ENCODE measurements around the gene CTPS2. TPM values are rescaled to one million over a fixed set of nuclear protein-coding genes. Genes with fewer than 3 reads are reported as not detected.
"Not testable (repeated sequence)": the region's sequence is repeated elsewhere in the genome, so short reads cannot be mapped to it uniquely, and the experiment has no call there.

The CTPS2 gene
- polyA plus RNA-seq, 4 donors = 31.1 to 44.3 (median 38.3) TPM

GRCh38 chrX:16610654-16611053 is 101.8 kb downstream of the CTPS2 start:
- not testable (repeated sequence) for DNase-seq (ENCODE audit: low read depth in 4 of 4, low spot score in 3 of 4)

- DNase-seq (ENCODE audit: low read depth in 4 of 4, low spot score in 3 of 4) = no peak
Measured at GRCh38 chrX:16610121-16610621, 102.3 kb downstream of the CTPS2 start.

- DNase-seq (ENCODE audit: low read depth in 4 of 4, low spot score in 3 of 4) = no peak
Measured at GRCh38 chrX:16606142-16606720, 106.2 kb downstream of the CTPS2 start.

GRCh38 chrX:16604337-16604736 is 108.1 kb downstream of the CTPS2 start:
- DNase-seq (ENCODE audit: low read depth in 4 of 4, low spot score in 3 of 4) = no peak

GRCh38 chrX:16603822-16604221 is 108.6 kb downstream of the CTPS2 start:
- no peak for DNase-seq (ENCODE audit: low read depth in 4 of 4, low spot score in 3 of 4)

- DNase-seq (ENCODE audit: low read depth in 4 of 4, low spot score in 3 of 4) = not testable (repeated sequence)
Measured at GRCh38 chrX:16603235-16603634, 109.2 kb downstream of the CTPS2 start.

- DNase-seq (ENCODE audit: low read depth in 4 of 4, low spot score in 3 of 4) = no peak
Measured at GRCh38 chrX:16601885-16602284, 110.6 kb downstream of the CTPS2 start.

GRCh38 chrX:16594490-16594889 is 118.0 kb downstream of the CTPS2 start:
- DNase-seq (ENCODE audit: low read depth in 4 of 4, low spot score in 3 of 4) = no peak

- no peak for DNase-seq (ENCODE audit: low read depth in 4 of 4, low spot score in 3 of 4)
Measured at GRCh38 chrX:16593801-16594200, 118.7 kb downstream of the CTPS2 start.

GRCh38 chrX:16592194-16592770 is 120.2 kb downstream of the CTPS2 start:
- no peak for DNase-seq (ENCODE audit: low read depth in 4 of 4, low spot score in 3 of 4)

GRCh38 chrX:16589826-16590225 is 122.6 kb downstream of the CTPS2 start:
- no peak for DNase-seq (ENCODE audit: low read depth in 4 of 4, low spot score in 3 of 4)

- DNase-seq (ENCODE audit: low read depth in 4 of 4, low spot score in 3 of 4) = no peak
Measured at GRCh38 chrX:16589211-16589610, 123.3 kb downstream of the CTPS2 start.

- DNase-seq (ENCODE audit: low read depth in 4 of 4, low spot score in 3 of 4) = no peak
Measured at GRCh38 chrX:16588266-16588665, 124.2 kb downstream of the CTPS2 start.

- no peak for DNase-seq (ENCODE audit: low read depth in 4 of 4, low spot score in 3 of 4)
Measured at GRCh38 chrX:16587836-16588235, 124.6 kb downstream of the CTPS2 start.

GRCh38 chrX:16586377-16587112 is 125.9 kb downstream of the CTPS2 start:
- no peak for DNase-seq (ENCODE audit: low read depth in 4 of 4, low spot score in 3 of 4)

GRCh38 chrX:16585486-16586376 is 126.7 kb downstream of the CTPS2 start:
- DNase-seq (ENCODE audit: low read depth in 4 of 4, low spot score in 3 of 4) = no peak

- not testable (repeated sequence) for DNase-seq (ENCODE audit: low read depth in 4 of 4, low spot score in 3 of 4)
Measured at GRCh38 chrX:16580004-16580797, 132.3 kb downstream of the CTPS2 start.

GRCh38 chrX:16579517-16579916 is 133.0 kb downstream of the CTPS2 start:
- DNase-seq (ENCODE audit: low read depth in 4 of 4, low spot score in 3 of 4) = no peak

GRCh38 chrX:16578218-16578617 is 134.3 kb downstream of the CTPS2 start:
- DNase-seq (ENCODE audit: low read depth in 4 of 4, low spot score in 3 of 4) = no peak

- no peak for DNase-seq (ENCODE audit: low read depth in 4 of 4, low spot score in 3 of 4)
Measured at GRCh38 chrX:16577483-16578029, 134.9 kb downstream of the CTPS2 start.

Measured in left renal pelvis (tissue), 4 donors.